Fibroblast of skin of right quadriceps (primary cell): ENCODE results near the gene RASIP1.
"Not testable (repeated sequence)": the region's sequence is repeated elsewhere in the genome, so short reads cannot be mapped to it uniquely, and the experiment has no call there.

Experiments used
- DNase-seq: peaks from one replicate; pipeline ENCODE4 v3.0.0-alpha.2; 2013

RASIP1 gene

DNA sequence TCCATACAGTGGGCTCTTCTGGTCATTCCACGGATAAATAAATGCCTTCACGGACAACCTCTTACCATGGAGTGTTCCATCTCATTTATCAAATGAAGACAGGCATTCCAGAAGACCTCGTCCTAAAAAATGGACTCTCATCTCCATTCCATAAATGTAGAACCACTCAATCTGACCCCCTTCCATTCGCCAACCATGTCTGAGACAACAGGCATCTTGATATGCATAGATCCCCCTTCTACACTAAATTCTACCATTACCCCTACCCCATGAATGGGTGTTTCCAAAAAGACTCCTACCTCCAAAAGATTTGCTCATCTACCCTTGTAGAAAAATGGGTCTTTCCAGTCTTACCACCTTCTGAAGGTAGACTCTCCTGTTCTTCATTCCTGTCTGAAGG lies 9.0 kb downstream of the RASIP1 start:
- DNase-seq, result no peak

- DNase-seq, result no peak
Measured at GRCh38 chr19:48728911-48729664, 11.3 kb downstream of the RASIP1 start.

- no peak for DNase-seq
Measured at GRCh38 chr19:48726556-48726955, 13.9 kb downstream of the RASIP1 start.

DNA sequence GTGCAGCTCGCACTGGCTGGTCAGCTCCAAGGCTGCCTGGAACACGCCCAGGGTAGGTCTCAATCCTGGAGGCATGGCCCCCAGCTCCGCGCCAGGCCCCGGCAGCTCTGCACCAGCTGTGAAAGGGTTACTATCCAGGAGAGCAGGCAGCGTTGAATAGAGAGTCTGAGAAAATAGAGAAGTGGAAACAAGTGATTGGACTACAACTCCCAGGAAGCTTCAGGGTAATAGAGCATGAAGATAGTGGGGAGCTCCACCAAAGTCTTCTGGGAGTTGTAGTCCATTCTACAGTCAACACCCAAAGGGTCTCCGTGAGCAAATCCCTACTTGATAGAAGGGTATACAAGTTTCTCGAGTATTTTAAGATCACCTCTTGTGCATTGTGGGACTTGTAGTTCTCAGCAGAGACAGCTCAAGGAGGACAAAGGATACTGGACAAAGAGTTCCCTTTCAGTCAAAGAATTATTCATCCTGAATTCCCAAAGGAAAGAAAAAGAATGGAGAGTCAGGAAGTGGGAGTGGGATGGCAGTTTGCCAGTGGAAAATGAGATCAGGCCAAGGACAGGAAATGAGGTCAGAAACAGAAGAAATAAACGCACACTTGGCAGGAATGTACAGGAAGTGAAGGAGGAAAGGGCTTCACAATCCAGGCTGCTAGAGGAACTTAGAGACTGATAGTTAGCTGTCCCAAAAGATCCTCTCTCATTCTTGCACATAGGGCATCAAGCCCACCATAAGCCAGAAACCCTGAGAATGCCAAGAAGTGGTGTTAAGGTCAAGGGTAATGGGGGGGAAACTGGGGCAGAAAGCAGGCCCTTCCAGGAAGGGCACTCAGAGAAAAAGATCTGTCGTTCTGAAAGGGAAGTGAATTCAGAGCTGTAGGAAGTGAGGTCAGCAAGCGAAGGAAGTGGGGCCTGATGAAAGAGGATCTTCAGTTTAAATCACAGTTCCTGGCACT lies 15.3 kb downstream of the RASIP1 start:
- DNase-seq, result peak; percentile 96

DNA sequence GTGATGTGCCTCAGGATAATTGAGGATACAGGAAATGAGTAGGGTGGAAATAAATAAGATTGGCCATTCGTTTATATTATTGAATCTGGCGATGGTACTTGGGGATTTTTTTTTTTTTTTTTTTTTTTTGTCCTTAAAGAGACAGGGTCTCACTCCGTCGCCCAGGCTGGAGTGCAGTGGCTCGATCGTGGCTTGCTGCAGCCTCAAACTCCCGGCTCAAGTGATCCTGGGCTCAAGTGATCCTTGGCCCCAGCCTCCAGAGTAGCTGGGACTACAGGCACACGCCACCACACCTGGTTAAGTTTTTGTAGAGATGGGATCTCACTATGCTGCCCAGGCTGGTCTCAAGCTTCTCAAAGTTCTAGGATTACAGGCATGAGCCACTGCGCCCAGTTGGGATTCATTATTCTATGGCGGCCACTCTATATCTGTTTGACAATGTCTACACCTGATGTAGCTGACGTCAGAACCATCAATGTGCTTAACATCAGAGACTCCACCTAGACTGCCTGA lies 18.2 kb downstream of the RASIP1 start:
- DNase-seq, result no peak

- peak; percentile 99 for DNase-seq
Measured at GRCh38 chr19:48720613-48721296, 19.7 kb downstream of the RASIP1 start.

- peak; percentile 17 for DNase-seq
Measured at GRCh38 chr19:48720251-48720612, 20.2 kb downstream of the RASIP1 start.

GRCh38 chr19:48719263-48720171 lies 20.9 kb downstream of the RASIP1 start, which contains the start of gene MAMSTR:
Gene MAMSTR, minus strand, starts transcription at chr19:48719725. Its CDS starts 694 bp downstream, at chr19:48719031.
- DNase-seq, result no peak

GRCh38 chr19:48718711-48719231 lies 21.6 kb downstream of the RASIP1 start:
- DNase-seq, result no peak

DNA sequence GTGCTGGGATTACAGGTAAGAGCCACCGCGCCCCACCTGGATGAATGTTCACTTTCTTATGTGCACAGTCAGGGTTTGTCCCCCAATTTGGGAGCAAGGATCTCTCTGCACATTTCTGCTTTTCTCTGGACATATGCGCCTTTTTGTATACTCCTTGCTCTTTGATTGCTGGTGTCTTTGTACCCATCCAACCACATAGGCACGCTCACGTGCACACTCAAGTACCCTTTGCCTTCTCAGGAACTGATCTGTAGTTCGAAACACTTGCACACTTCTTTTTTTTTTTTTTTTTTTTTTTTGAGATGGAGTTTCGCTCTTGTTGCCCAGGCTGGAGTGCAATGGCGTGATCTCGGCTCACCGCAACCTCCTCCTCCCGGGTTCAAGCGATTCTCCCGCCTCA lies 22.3 kb downstream of the RASIP1 start:
- DNase-seq, result not testable (repeated sequence)

DNA sequence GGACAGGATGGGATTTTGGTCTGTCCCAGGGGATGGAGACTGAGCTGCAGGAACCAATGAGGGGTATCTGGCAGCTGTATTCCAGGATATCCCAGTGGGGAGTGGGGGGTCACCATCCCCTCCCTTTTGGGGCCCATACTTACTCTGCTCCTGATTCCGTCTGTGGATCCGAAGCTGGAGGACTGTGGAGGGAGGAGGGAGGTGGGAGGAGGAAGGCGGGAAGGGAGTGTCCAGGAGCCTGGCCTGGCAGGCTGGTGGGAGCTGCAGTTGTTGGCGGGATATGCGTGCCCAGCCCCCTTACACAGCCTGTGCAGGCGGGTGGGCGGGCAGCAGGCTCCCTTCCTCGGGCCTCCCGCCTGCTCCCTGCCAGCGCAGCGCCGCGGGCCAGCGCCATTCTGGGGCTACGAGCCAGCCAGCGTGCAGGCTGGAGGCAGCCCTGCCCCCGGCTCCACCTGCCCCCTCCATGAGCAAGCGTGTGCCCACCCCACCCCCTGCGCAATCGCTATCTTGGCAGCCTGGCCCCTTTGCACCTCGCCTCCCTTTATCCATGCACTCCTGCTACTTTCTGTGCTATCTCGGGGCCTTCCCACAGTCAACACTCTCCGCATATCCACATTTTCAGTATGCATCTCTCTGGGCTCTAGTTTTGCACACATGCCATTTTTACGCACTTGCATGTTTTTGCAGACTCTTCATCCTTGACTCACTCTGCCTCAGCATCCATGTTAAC lies 23.7 kb downstream of the RASIP1 start:
- peak; percentile 73 for DNase-seq

DNA sequence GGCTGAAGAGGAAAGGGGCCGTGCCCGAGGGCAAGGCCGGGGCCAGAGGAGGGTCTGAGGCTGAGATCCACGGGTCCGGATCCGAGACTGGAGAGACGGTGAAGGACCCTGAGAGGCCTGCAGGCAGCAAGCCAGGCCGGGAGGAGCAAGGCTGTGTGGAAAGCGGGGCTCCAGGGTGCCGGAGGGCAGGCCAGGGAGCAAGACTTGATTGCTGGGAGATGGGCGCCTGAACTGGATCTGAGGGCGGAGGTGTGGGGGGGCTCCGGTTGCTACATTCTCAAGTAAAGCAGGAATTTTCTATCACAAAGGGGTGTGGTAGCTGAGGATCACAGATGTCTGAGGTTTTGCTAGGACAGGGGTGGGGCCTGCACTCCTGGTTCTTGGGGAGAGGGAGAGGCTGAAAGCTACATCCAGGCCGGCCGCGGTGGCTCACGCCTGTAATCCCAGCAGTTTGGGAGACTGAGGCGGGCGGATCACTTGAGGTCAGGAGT lies 24.7 kb downstream of the RASIP1 start:
- DNase-seq, result peak; percentile 34

GRCh38 chr19:48714759-48715675 lies 25.4 kb downstream of the RASIP1 start:
- no peak for DNase-seq

- DNase-seq, result peak; percentile 100
Measured at GRCh38 chr19:48713864-48714755, 26.3 kb downstream of the RASIP1 start.

- DNase-seq, result peak; percentile 19
Measured at GRCh38 chr19:48713041-48713863, 27.2 kb downstream of the RASIP1 start.

- no peak for DNase-seq
Measured at GRCh38 chr19:48711106-48711662, 29.2 kb downstream of the RASIP1 start.

- DNase-seq, result no peak
Measured at GRCh38 chr19:48708471-48708870, 31.9 kb downstream of the RASIP1 start.
